ENCODE measurements around the gene ADPRM. TPM values are rescaled to one million over a fixed set of nuclear protein-coding genes. Genes with fewer than 3 reads are reported as not detected.

The ADPRM gene
- total RNA-seq, 1 experiment from 2014 or later, result 2.4 TPM

GRCh38 chr17:10741416-10742135, 44.2 kb downstream of the ADPRM start:
- H3K4me1 ChIP-seq (ENCODE audit: control insufficient read depth, insufficient read depth, low read length), result no peaks in the 10 kb centered on the region
- intact Hi-C loops (cut with micrococcal nuclease; ENCODE audit: unreplicated experiment), result no loop called here
- DNase-seq (ENCODE audit: low read depth, low spot score) (no peak), ATAC-seq (no peak)
- no peaks in the 10 kb centered on the region for H3K9me3 ChIP-seq (ENCODE audit: control insufficient read depth, insufficient read depth, low read depth, low read length)
- no peaks in the 10 kb centered on the region for H3K27me3 ChIP-seq (ENCODE audit: control insufficient read depth, insufficient read depth, low read length)
- H3K27ac ChIP-seq (ENCODE audit: low read length), result no peak overlapping the region
- H3K4me3 ChIP-seq (ENCODE audit: low read depth in 2 of 2, low read length in 2 of 2), result no peak overlapping the region
- in situ Hi-C loops (cut with HindIII; ENCODE audit: low pct_unique_long_range_greater_than_20kb, low sequenced_read_pairs), result no loop called here
- POLR2A ChIA-PET, result no interaction called here
- CTCF ChIA-PET, result interaction anchor here (0.7 kb wide), 1 partner anchor 37 kb away, joined by 6 read pairs; no protein-coding TSS in a partner anchor
- H3K36me3 ChIP-seq (ENCODE audit: control insufficient read depth, insufficient read depth, low read length), result no peaks in the 10 kb centered on the region
- BruUV-seq (replicated peaks), result no TSS peak
- TF ChIP-seq POLR2AphosphoS5 (IDR thresholded peaks at IDR 0.05; ENCODE audit: low read depth, low read length) (no peak), SIN3A (IDR thresholded peaks at IDR 0.05; ENCODE audit: borderline replicate concordance, insufficient read depth, low read depth, low read length) (no peak), TCF7L2 (IDR thresholded peaks at IDR 0.05; ENCODE audit: low read depth, low read length) (no peak), CTCF (IDR thresholded peaks at IDR 0.05) (no peak), REST (IDR thresholded peaks at IDR 0.05; ENCODE audit: insufficient read depth in 1 of 2, low read depth in 2 of 2, low read length in 1 of 2) (no peak)

DNA sequence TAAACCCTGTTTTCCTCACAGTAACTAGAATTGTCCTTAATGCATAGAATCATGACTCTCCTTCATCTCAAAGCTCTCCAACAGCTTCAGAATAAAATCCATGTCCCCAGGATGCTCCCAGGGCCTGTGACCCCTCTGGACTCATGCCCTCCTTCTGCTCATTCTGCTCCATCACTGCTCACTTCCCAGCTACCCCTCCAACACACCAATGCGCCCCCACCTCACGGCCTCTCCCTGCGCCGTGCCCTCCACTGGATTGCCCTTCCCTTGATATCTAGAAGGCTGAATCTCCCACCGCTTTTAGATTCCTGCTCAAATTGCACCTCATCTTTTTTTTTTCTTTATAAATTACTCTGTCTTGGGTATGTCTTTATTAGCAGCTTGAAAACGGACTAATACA, 45.0 kb downstream of the ADPRM start:
- no peaks in the 10 kb centered on the region for H3K4me1 ChIP-seq (ENCODE audit: control insufficient read depth, insufficient read depth, low read length)
- ATAC-seq, result no peak
- no peak for DNase-seq (ENCODE audit: low read depth, low spot score)
- no peak overlapping the region for H3K4me3 ChIP-seq (ENCODE audit: low read depth in 2 of 2, low read length in 2 of 2)
- H3K36me3 ChIP-seq (ENCODE audit: control insufficient read depth, insufficient read depth, low read length), result no peaks in the 10 kb centered on the region
- BruUV-seq (replicated peaks), result no TSS peak
- H3K9me3 ChIP-seq (ENCODE audit: control insufficient read depth, insufficient read depth, low read depth, low read length), result no peaks in the 10 kb centered on the region
- intact Hi-C loops (cut with micrococcal nuclease; ENCODE audit: unreplicated experiment), result no loop called here
- TF ChIP-seq TCF7L2 (IDR thresholded peaks at IDR 0.05; ENCODE audit: low read depth, low read length) (no peak), SIN3A (IDR thresholded peaks at IDR 0.05; ENCODE audit: borderline replicate concordance, insufficient read depth, low read depth, low read length) (no peak), REST (IDR thresholded peaks at IDR 0.05; ENCODE audit: insufficient read depth in 1 of 2, low read depth in 2 of 2, low read length in 1 of 2) (no peak), POLR2AphosphoS5 (IDR thresholded peaks at IDR 0.05; ENCODE audit: low read depth, low read length) (no peak), CTCF (IDR thresholded peaks at IDR 0.05) (no peak)
- POLR2A ChIA-PET, result no interaction called here
- CTCF ChIA-PET, result no interaction called here
- in situ Hi-C loops (cut with HindIII; ENCODE audit: low pct_unique_long_range_greater_than_20kb, low sequenced_read_pairs), result no loop called here
- no peaks in the 10 kb centered on the region for H3K27me3 ChIP-seq (ENCODE audit: control insufficient read depth, insufficient read depth, low read length)
- H3K27ac ChIP-seq (ENCODE audit: low read length), result no peak overlapping the region

All from Panc1 (cell line).